Progenitor cell of endocrine pancreas (in vitro differentiated cells): ENCODE data around the gene FAM222A. TPM values are rescaled to one million over a fixed set of nuclear protein-coding genes. Genes with fewer than 3 reads are reported as not detected.

ENCODE experiments used
- DNase-seq: peaks from one replicate; pipeline ENCODE4 v3.0.0; 2021; ENCODE audit warnings: low spot score; ENCODE audit not compliant: unreplicated experiment
- H3K27ac Mint-ChIP-seq: 2 replicates; pipeline ENCODE4 v1.8.0; 2021; ENCODE audit warnings: mild to moderate bottlenecking, moderate library complexity, mixed read lengths
- H3K27me3 Mint-ChIP-seq: 2 replicates; pipeline ENCODE4 v1.8.0; 2021; ENCODE audit warnings: mixed read lengths
- H3K36me3 Mint-ChIP-seq: 2 replicates; pipeline ENCODE4 v1.8.0; 2022; ENCODE audit warnings: mixed read lengths; ENCODE audit not compliant: insufficient read depth
- H3K4me1 Mint-ChIP-seq: 2 replicates; pipeline ENCODE4 v1.8.0; 2021; ENCODE audit warnings: low read depth, mixed read lengths
- H3K4me3 Mint-ChIP-seq: 2 replicates; pipeline ENCODE4 v1.8.0; 2021; ENCODE audit warnings: low read depth, mild to moderate bottlenecking, moderate library complexity, mixed read lengths
- H3K9me3 Mint-ChIP-seq: 2 replicates; pipeline ENCODE4 v1.8.0; 2021; ENCODE audit warnings: low read depth, mixed read lengths
- total RNA-seq: library from RNA; stranded (reverse); gene quantifications from 2 replicates; pipeline ENCODE4 v1.2.1, GENCODE V29; 2021
- TF ChIP-seq, protein P1 (sequence below): fragments of 200-600 bp; sonication (generic); IDR thresholded peaks from one replicate; pipeline ENCODE4 v1.5.0; 2021; ENCODE audit warnings: antibody characterized with exemption, mild to moderate bottlenecking; ENCODE audit not compliant: unreplicated experiment

The FAM222A gene
- total RNA-seq, 1 donor from 2014 or later: 11.6 TPM

DNA sequence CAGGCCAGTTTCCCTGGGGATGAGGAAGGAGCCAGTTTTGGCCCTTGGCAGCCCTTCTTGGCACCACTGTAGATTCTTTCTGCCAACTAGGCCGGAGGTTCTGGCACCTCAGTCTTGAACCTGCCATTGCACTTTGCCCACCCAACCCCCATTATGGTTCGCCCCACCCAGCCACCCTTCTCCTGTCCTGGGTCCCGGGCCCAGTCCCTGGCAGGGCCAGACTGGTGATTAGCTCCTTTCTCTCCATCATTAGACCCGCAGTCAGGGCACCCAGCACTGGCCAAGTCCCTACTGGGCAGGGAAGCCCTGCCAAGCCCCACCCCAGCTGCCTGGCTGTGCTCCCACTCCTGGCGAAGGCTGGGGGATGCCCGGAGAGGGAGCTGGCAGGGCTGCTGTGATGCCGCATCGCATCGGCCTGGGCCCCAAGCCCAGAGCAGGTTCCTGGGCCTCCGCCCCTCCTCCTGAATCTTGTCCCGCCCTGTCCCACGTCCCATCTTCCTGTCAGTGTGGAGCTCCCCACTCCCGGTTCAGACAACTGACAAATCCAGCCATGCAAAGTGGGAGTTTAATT lies 9.8 kb downstream of the FAM222A start:
- Mint-ChIP-seq H3K36me3 (no peaks in the 10 kb centered on the region), H3K4me3 (no peak overlapping the region), H3K4me1 (peaks cover 18% of the 10 kb centered on the region), H3K9me3 (no peaks in the 10 kb centered on the region), H3K27me3 (peaks cover 12% of the 10 kb centered on the region), H3K27ac (no peak overlapping the region)
- TF ChIP-seq, protein P1, sequence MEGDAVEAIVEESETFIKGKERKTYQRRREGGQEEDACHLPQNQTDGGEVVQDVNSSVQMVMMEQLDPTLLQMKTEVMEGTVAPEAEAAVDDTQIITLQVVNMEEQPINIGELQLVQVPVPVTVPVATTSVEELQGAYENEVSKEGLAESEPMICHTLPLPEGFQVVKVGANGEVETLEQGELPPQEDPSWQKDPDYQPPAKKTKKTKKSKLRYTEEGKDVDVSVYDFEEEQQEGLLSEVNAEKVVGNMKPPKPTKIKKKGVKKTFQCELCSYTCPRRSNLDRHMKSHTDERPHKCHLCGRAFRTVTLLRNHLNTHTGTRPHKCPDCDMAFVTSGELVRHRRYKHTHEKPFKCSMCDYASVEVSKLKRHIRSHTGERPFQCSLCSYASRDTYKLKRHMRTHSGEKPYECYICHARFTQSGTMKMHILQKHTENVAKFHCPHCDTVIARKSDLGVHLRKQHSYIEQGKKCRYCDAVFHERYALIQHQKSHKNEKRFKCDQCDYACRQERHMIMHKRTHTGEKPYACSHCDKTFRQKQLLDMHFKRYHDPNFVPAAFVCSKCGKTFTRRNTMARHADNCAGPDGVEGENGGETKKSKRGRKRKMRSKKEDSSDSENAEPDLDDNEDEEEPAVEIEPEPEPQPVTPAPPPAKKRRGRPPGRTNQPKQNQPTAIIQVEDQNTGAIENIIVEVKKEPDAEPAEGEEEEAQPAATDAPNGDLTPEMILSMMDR: no peak
- no peak for DNase-seq

DNA sequence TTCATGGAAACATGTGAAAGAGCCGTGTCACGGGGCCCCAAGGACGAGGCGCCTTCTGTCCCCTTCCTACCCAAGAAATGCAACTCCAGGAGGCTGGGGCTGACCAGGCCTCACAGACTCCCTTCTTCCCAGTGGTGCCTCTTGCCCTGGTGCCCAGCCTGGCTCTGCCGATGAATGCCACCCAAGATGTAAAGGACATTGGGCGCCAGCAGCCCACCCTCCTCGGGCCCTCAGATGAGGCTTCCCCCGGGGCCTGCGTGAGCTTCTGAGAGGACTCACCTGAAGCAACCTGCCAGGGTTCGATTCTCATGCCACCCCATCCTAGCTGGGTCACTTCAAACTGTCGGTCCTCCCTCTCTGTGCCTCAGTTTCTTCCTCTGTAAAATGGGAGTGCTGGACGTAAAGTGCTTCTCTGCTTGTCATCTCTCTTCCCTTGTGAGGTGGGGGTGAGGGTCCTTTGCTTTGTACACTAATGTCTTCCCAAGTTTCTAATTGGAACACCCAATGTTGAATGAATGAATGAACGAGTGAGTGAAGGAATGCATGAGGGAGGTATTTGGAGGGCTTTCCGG lies 10.8 kb downstream of the FAM222A start:
- H3K27me3 Mint-ChIP-seq: peaks cover 2% of the 10 kb centered on the region
- H3K9me3 Mint-ChIP-seq: no peaks in the 10 kb centered on the region
- no peak overlapping the region for H3K27ac Mint-ChIP-seq
- H3K4me1 Mint-ChIP-seq: peaks cover 16% of the 10 kb centered on the region
- no peak for DNase-seq
- TF ChIP-seq, protein P1: no peak
- no peaks in the 10 kb centered on the region for H3K36me3 Mint-ChIP-seq
- H3K4me3 Mint-ChIP-seq: no peak overlapping the region

DNA sequence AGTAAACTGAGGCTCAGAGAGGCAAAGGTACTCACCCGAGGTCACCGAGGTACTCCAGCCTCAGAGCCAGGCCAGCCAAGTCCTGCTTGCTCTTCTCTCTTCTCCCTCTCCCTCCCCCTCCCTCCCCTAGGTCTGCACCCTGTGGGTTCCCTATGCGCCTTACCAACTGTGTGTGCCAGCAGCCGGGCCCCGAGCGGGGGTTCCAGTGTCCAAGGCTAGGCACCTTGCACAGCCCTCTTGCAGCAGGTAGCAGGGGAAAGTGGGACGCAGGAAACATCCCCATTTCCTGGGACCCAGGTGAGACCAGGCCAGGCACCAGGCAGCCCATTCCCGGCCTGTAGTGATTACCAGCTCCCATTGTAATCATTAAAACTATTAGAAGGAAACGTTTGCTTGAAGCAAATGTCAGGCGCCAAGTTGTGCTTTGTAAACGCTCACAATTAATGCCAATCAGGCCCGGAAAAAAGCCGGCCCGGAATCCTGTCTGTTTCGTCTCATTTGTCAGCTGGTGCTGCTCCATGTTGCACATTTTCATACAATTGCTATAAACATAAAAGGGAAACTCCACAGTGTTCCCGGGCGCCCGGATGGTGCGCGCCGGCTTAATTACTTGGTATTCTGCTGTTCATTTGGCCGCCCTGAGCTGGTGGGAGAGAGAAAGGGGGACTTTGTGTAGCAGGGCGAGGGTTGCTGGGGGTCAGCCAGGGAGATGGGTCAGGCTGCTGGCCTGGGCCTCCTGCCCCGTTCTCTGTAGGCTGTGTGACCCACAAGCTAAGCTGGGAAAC lies 11.9 kb downstream of the FAM222A start:
- no peak for DNase-seq
- Mint-ChIP-seq H3K9me3 (no peaks in the 10 kb centered on the region), H3K4me3 (no peak overlapping the region), H3K27ac (peak overlapping the region; percentile 50), H3K4me1 (peaks cover 11% of the 10 kb centered on the region), H3K36me3 (no peaks in the 10 kb centered on the region), H3K27me3 (no peaks in the 10 kb centered on the region)
- TF ChIP-seq, protein P1: no peak

DNA sequence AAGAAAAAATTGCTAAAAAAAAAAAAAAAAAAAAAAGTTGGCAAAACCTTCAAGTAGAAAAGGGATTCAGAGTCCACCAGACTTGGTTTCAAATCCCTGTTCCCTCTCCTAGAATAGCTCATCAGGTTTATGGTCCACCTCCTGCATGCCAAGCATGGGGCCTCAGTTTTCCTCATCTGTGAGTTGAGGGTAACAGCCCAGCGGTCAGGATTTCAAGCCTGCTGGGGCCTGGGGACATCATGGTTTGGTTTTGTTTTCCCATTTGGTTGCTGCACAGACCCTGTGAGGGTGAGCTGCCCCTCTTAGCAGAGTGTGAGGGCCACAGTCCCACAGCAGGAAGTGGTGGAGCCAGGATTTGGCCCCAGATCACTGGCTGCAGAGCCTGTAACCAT lies 12.5 kb downstream of the FAM222A start:
- TF ChIP-seq, protein P1: no peak
- no peaks in the 10 kb centered on the region for H3K27me3 Mint-ChIP-seq
- DNase-seq: no peak
- no peak overlapping the region for H3K27ac Mint-ChIP-seq
- H3K4me1 Mint-ChIP-seq: peaks cover 11% of the 10 kb centered on the region
- no peaks in the 10 kb centered on the region for H3K9me3 Mint-ChIP-seq
- no peak overlapping the region for H3K4me3 Mint-ChIP-seq
- no peaks in the 10 kb centered on the region for H3K36me3 Mint-ChIP-seq

DNA sequence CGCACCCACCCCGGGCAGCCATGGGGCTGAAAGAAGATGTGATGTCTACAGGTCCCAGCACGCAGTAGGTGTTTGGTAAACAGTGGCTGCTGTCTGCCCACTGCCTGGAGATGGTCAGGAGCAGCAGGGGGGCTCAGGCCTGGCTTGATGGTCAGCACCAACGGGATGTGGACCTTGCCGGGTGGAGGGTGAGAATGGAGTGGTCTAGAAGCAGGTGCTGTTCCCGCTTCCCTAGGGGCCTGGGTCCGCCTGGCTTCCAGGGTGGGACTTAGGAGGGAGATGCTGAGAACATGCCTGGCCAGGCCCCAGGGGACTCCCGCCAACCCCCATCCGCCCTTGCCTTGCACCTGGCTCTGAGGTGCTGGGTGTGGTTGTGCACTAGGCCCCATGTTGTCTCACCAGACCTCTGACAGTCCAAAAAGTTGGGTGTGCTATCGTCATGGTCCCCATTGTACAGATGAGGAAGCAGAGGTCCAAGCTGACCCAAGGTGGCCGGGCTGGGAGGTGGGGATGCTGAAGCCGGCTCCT lies 12.9 kb downstream of the FAM222A start:
- TF ChIP-seq, protein P1: no peak
- Mint-ChIP-seq H3K4me1 (peaks cover 11% of the 10 kb centered on the region), H3K27ac (no peak overlapping the region), H3K36me3 (no peaks in the 10 kb centered on the region), H3K27me3 (no peaks in the 10 kb centered on the region), H3K4me3 (no peak overlapping the region), H3K9me3 (no peaks in the 10 kb centered on the region)
- DNase-seq: no peak
